Posterior vena cava (tissue), 2 donors: ENCODE measurements around the gene ABCC4. TPM values are rescaled to one million over a fixed set of nuclear protein-coding genes. Genes with fewer than 3 reads are reported as not detected.
"Not testable (repeated sequence)": the region's sequence is repeated elsewhere in the genome, so short reads cannot be mapped to it uniquely, and the experiment has no call there.

Source experiments
- DNase-seq: peaks from one replicate; pipeline ENCODE4 v3.0.0-alpha.2; 2020; ENCODE audit warnings: low spot score
- intact Hi-C, 2 donors: fragments of 100-400 bp; cut with DNase I; formaldehyde crosslinking; loops; one replicate each; pipeline versions ENCODE4 v1.14.1 to v1.14.2; 2022 to 2023
- total RNA-seq, 2 donors: library from RNA; stranded (reverse); fragmentation: NEBNext Ultra II Directional; extraction: Animal tissue kit (Norgen Biotek cat#: 25700); gene quantifications; one replicate each; pipeline ENCODE4 v1.2.1, GENCODE V29; 2021
- donor health status: DM: yes; HTN: yes; CAD: no.
- donor health status: DM: yes; HTN: yes; CAD: no.

ABCC4 gene
- total RNA-seq, 2 donors from 2014 or later, result 10.5 to 16.2 TPM

DNA sequence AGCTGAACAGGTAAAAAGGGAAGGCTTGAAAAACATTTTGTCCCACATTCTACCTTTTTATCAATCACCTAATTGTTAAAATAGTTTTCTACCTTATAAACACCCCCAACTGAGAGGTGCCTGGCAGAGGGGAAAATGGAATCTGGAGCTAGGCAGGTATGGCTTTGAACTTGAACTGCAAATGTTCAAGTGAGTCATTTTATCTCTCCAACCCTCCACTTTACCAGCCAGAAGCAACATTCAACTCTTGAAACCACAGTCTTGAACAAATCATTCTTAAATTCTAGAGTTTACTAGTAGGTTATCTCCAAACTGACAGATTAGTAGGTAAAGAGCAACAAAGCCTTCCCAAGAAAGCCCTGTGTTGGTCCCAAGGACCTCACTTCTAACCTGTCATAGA is 116.9 kb downstream of the ABCC4 start:
- intact Hi-C loops, result no loop called here
- no peak for DNase-seq

DNA sequence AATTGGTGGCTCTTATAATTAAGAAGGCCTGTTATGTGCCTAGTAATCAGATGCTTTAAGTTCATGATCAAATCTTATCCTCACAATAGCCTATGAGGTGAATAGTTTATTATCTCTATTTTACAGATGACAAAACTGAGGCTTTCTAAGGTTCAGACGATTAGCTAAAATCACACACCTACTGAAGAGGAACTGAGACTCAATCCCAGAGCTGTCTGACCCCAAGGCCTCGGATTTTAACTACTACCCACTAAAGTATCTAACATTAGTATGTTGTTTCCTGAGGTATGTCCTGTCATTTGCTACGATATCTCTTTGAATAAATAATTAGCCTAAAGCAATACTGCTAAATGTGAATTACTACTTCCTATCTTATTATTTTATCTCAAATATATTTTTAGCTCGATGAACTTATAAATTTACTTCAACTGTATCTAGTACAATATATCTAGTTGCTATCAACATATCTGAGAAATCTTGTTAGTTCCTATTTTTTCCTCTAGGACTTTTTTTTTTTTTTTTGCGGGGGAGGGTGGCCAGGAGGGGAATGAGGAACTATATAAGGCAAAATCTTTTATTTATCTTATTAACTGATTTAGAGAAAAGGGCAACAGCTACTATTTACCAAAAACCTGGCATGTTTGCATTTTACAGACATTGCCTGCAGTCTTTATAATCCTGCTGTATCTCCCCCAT is 118.5 kb downstream of the ABCC4 start:
- intact Hi-C loops, result no loop called here
- no peak for DNase-seq

GRCh38 chr13:95181586-95181985 is 119.7 kb downstream of the ABCC4 start:
- intact Hi-C loops, result no loop called here
- no peak for DNase-seq

GRCh38 chr13:95180513-95181245 is 120.6 kb downstream of the ABCC4 start:
- intact Hi-C loops, result no loop called here
- no peak for DNase-seq

- intact Hi-C loops, result no loop called here
- no peak for DNase-seq
Observed at GRCh38 chr13:95176611-95177259, 124.5 kb downstream of the ABCC4 start.

- no peak for DNase-seq
- intact Hi-C loops, result no loop called here
Observed at GRCh38 chr13:95174517-95174916, 126.7 kb downstream of the ABCC4 start.

GRCh38 chr13:95168191-95168590 is 133.1 kb downstream of the ABCC4 start:
- intact Hi-C loops, result no loop called here

GRCh38 chr13:95167003-95167402 is 134.2 kb downstream of the ABCC4 start:
- DNase-seq, intact Hi-C loops: not testable (repeated sequence)

More at GRCh38 chr13:95168191-95168590, 133.1 kb downstream of the ABCC4 start:
- no peak for DNase-seq

GRCh38 chr13:95164830-95165229 is 136.4 kb downstream of the ABCC4 start:
- intact Hi-C loops, result no loop called here
- no peak for DNase-seq

DNA sequence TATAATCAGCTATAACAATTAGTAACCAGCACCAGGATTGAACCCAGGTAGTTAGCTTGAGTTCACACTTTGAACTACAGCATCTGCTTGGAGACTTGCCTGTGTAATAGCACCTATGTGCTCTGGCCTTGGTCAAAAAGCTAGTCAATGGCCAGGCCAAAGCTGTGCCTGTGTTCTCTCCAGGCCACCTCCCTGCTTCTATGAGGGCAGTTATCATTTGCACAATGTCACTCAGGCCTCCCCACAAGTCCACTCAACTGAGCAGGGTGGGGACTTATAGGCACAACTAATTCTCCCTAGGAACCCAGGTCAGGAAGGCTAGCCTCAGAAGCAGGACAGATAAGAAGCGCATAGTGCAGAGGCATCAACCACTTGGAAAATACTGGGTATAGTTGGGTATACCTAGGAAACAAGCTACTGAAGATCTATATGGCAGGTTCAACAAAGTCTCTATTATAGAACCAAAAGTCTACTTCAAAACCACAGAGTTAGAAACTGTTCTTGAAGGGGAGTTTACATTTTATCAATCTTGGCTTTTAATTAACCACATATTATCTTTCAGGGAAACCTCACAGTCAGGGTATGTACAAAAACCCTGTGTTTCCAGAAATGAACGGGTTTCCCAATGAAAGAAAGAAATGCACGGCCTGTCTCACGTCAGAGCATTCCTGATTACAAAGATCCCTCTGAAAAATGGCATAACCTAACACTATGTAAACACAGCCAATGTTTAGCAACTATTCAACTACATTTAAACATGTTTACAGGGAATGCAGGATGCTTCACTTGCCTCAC is 140.9 kb downstream of the ABCC4 start:
- intact Hi-C loops, result no loop called here

DNA sequence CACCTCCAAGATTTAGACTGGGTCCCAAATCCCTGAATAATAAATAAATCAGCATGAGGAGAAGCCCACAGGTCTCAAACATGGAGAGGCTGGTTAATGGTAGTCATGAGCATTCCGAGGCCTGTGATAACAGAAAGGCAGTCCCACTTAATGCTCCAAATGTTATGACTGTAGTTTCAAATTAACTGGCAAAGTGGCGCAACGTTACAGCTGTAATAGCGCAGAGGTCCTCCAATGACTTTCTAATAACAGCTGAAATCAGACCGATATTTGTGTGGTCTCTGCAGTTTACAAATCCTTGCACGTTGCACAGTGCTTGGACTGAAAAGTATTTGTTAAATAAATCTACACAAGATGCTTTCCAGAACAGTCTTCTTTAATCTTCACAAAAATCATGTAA is 141.8 kb downstream of the ABCC4 start:
- intact Hi-C loops, result no loop called here

More for the DNA sequence above, 140.9 kb downstream of the ABCC4 start:
- no peak for DNase-seq

DNA sequence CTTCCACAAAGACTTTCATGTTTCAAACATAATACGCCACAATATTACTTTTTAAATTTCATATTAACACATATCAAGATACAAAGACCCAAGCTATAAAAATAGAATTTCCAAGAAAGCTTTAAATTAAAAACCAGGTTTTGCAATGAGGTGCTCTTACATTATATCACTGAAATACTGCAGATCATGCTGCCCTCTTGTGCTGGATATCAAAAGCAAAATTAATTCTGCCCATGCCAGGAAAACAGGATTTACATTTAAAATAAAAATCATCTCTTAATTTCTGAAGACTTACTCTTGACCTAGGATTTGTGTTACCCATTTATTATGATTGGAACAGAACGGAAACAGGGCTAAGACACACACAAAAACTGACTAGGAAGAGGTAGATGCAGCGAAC is 145.0 kb downstream of the ABCC4 start:
- intact Hi-C loops, result no loop called here
- no peak for DNase-seq

More for the DNA sequence above, 141.8 kb downstream of the ABCC4 start:
- DNase-seq, result no peak

DNA sequence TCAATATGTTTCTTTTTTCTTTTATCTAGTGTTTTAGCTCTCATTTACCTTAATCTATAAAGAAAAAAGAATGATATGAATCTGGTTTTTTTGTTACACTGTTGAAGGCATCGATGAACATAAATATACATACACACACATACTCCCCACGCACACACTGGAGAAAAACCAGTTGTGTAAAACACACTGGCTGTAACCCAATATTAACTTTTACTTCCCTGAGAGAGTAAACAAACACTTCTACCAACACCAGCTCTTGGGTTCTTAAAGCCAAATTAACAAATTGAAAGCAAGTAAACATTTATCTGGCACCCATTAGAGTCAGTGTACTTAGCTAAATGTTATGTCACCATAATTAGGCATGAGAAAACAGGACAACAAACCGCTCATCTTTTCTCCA is 145.7 kb downstream of the ABCC4 start:
- intact Hi-C loops, result no loop called here
- no peak for DNase-seq

GRCh38 chr13:95155093-95155492 is 146.2 kb downstream of the ABCC4 start:
- intact Hi-C loops, result no loop called here
- DNase-seq, result no peak

GRCh38 chr13:95154413-95154886 is 146.8 kb downstream of the ABCC4 start:
- intact Hi-C loops, result no loop called here
- DNase-seq, result no peak

DNA sequence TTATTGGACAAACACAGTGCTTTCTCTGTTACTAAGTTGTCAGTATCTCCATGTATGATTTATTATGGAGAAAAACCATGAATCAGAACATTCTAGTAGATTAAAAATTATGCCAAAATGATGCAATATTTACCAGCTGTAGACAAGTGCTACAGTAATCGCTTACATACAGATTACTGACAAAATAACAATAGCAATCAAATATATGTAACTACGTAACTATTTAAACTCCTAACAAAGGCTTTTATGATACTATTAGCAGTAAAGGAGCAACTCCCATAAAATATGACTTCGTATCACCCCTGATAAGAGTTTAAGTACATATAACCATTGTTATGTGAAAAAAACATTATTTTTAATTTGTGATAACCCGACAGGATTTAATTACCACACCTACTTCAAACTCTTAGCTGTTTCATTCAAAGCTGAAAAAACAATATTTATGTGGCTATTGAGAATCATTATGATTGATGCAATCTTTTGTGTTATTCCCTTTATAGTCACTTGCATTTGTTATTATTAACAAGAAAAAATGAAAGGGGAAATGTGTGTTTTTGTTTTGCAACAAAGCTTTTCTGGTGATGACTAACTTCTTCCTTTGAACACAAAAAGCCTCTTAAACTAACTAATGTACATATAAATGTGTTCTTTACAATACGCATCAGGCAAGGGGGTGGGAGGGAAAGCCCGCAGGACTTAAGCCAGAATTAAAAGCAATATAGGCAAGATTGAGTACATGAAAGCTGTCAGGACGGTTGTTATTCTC is 147.4 kb downstream of the ABCC4 start:
- intact Hi-C loops, result no loop called here
- no peak for DNase-seq

- intact Hi-C loops, result no loop called here
- DNase-seq, result no peak
Observed at GRCh38 chr13:95151942-95152587, 149.2 kb downstream of the ABCC4 start.

- DNase-seq, result no peak
Observed at GRCh38 chr13:95150555-95150954, 150.7 kb downstream of the ABCC4 start.

More at GRCh38 chr13:95150555-95150954, 150.7 kb downstream of the ABCC4 start:
- intact Hi-C loops, result no loop called here
